Ectodermal cell (in vitro differentiated cells): ENCODE results near the gene HEXIM2.

Source experiments
- H3K27ac ChIP-seq: 2 replicates; pipeline ENCODE4 v1.7.0; 2013; ENCODE audit warnings: mild to moderate bottlenecking, low read depth, low read length; ENCODE audit not compliant: insufficient read depth, poor library complexity, severe bottlenecking
- H3K27me3 ChIP-seq: 2 replicates; pipeline ENCODE4 v1.7.0; 2013; ENCODE audit warnings: mild to moderate bottlenecking, low read length; ENCODE audit not compliant: insufficient read depth, control insufficient read depth, poor library complexity, severe bottlenecking
- H3K36me3 ChIP-seq: one replicate; pipeline ENCODE4 v1.7.0; 2013; ENCODE audit warnings: low read length; ENCODE audit not compliant: control insufficient read depth, insufficient read depth
- H3K4me1 ChIP-seq: one replicate; pipeline ENCODE4 v1.7.0; 2013; ENCODE audit warnings: low read length; ENCODE audit not compliant: control insufficient read depth, insufficient read depth
- H3K4me3 ChIP-seq: 2 replicates; pipeline ENCODE4 v1.7.0; 2013; ENCODE audit warnings: low read depth, low read length, control low read depth; ENCODE audit not compliant: insufficient read depth
- H3K9me3 ChIP-seq: 2 replicates; pipeline ENCODE4 v1.7.0; 2013; ENCODE audit warnings: mild to moderate bottlenecking, low read length, moderate library complexity; ENCODE audit not compliant: control insufficient read depth
- WGBS, 2 experiments: methylation state at CpG; one replicate each; pipeline ENCODE4 v1.1.7; 2013; ENCODE audit warnings: missing lambda C conversion rate in 2 of 2; 5-methylcytosine and 5-hydroxymethylcytosine counted together

The HEXIM2 gene

GRCh38 chr17:45127548-45128300 is 34.0 kb upstream of the HEXIM2 start:
- Histone ChIP-seq H3K4me1 (peaks cover 16% of the 10 kb centered on the region), H3K27ac (no peak overlapping the region), H3K4me3 (no peak overlapping the region), H3K27me3 (peaks cover 1% of the 10 kb centered on the region), H3K9me3 (no peaks in the 10 kb centered on the region), H3K36me3 (no peaks in the 10 kb centered on the region)
- WGBS, 2 experiments = 65 to 68% methylated on average over 20 of the region's 20 CpGs

GRCh38 chr17:45128331-45128730 is 33.3 kb upstream of the HEXIM2 start:
- Histone ChIP-seq H3K4me3 (no peak overlapping the region), H3K9me3 (no peaks in the 10 kb centered on the region), H3K36me3 (no peaks in the 10 kb centered on the region), H3K27ac (no peak overlapping the region), H3K4me1 (peaks cover 16% of the 10 kb centered on the region), H3K27me3 (peaks cover 3% of the 10 kb centered on the region)
- 91 to 93% methylated on average over 5 of the region's 5 CpGs for WGBS, 2 experiments

- Histone ChIP-seq H3K4me1 (peaks cover 16% of the 10 kb centered on the region), H3K4me3 (no peak overlapping the region), H3K27ac (no peak overlapping the region), H3K27me3 (peaks cover 3% of the 10 kb centered on the region), H3K9me3 (no peaks in the 10 kb centered on the region), H3K36me3 (no peaks in the 10 kb centered on the region)
- 92 to 95% methylated on average over 2 of the region's 2 CpGs for WGBS, 2 experiments
These were observed 32.7 kb upstream of the HEXIM2 start for GRCh38 chr17:45128989-45129388.

GRCh38 chr17:45129426-45129939 is 32.2 kb upstream of the HEXIM2 start:
- Histone ChIP-seq H3K4me3 (no peak overlapping the region), H3K27me3 (peaks cover 3% of the 10 kb centered on the region), H3K9me3 (no peaks in the 10 kb centered on the region), H3K36me3 (no peaks in the 10 kb centered on the region), H3K27ac (no peak overlapping the region), H3K4me1 (peaks cover 16% of the 10 kb centered on the region)
- WGBS, 2 experiments = 72 to 78% methylated on average over 10 of the region's 10 CpGs

GRCh38 chr17:45129940-45130680 is 31.6 kb upstream of the HEXIM2 start:
- peaks cover 3% of the 10 kb centered on the region for H3K27me3 ChIP-seq
- H3K4me3 ChIP-seq = no peak overlapping the region
- H3K4me1 ChIP-seq = peaks cover 16% of the 10 kb centered on the region
- H3K36me3 ChIP-seq = no peaks in the 10 kb centered on the region
- H3K27ac ChIP-seq = no peak overlapping the region
- no peaks in the 10 kb centered on the region for H3K9me3 ChIP-seq
- WGBS, 2 experiments = 85 to 88% methylated on average over 13 of the region's 13 CpGs

GRCh38 chr17:45130681-45131615 is 30.7 kb upstream of the HEXIM2 start:
- Histone ChIP-seq H3K4me1 (peaks cover 16% of the 10 kb centered on the region), H3K27me3 (peaks cover 3% of the 10 kb centered on the region), H3K4me3 (no peak overlapping the region), H3K9me3 (no peaks in the 10 kb centered on the region), H3K36me3 (no peaks in the 10 kb centered on the region), H3K27ac (no peak overlapping the region)
- WGBS, 2 experiments = 90 to 92% methylated on average over 17 of the region's 17 CpGs

GRCh38 chr17:45131616-45132319 is 29.9 kb upstream of the HEXIM2 start:
- H3K9me3 ChIP-seq = no peaks in the 10 kb centered on the region
- 16% methylated on average over 46 of the region's 46 CpGs for WGBS, 2 experiments
- peaks cover 16% of the 10 kb centered on the region for H3K4me1 ChIP-seq
- H3K27me3 ChIP-seq = peaks cover 3% of the 10 kb centered on the region
- H3K36me3 ChIP-seq = no peaks in the 10 kb centered on the region
- H3K27ac ChIP-seq = peak overlapping the region; percentile 50
- peak overlapping the region; percentile 67 for H3K4me3 ChIP-seq

- whole genome bisulfite sequencing, 2 experiments = 1% methylated on average over 36 of the region's 36 CpGs
- Histone ChIP-seq H3K4me1 (peaks cover 16% of the 10 kb centered on the region), H3K36me3 (no peaks in the 10 kb centered on the region), H3K27me3 (peaks cover 3% of the 10 kb centered on the region), H3K27ac (peak within 1 kb of the TSS; percentile 50), H3K9me3 (no peaks in the 10 kb centered on the region), H3K4me3 (peak within 1 kb of the TSS; percentile 67)
These were observed 29.4 kb upstream of the HEXIM2 start, which contains the start of gene PLCD3 for GRCh38 chr17:45132320-45132571. Gene PLCD3, minus strand, starts transcription at chr17:45132515. Its CDS starts 105 bp downstream, at chr17:45132410.

- Histone ChIP-seq H3K27ac (peak overlapping the region; percentile 26), H3K27me3 (peaks cover 3% of the 10 kb centered on the region)
- WGBS, 2 experiments = 3% methylated on average over 71 of the region's 71 CpGs
These were observed 28.9 kb upstream of the HEXIM2 start for GRCh38 chr17:45132572-45133463.

More at GRCh38 chr17:45132572-45133463, 28.9 kb upstream of the HEXIM2 start:
- no peaks in the 10 kb centered on the region for H3K9me3 ChIP-seq
- H3K4me1 ChIP-seq = peaks cover 16% of the 10 kb centered on the region
- no peaks in the 10 kb centered on the region for H3K36me3 ChIP-seq
- peak overlapping the region; percentile 67 for H3K4me3 ChIP-seq
